Liver (tissue), 9 donors: ENCODE data around the gene BRD1. TPM values are rescaled to one million over a fixed set of nuclear protein-coding genes. Genes with fewer than 3 reads are reported as not detected.
"Not testable (repeated sequence)": the region's sequence is repeated elsewhere in the genome, so short reads cannot be mapped to it uniquely, and the experiment has no call there.

Experiments
- DNase-seq: peaks from one replicate; pipeline ENCODE4 v3.0.0-alpha.2; 2017; ENCODE audit warnings: low spot score
- H3K27ac ChIP-seq, 2 donors: one replicate each; pipeline ENCODE4 v1.7.0; 2013; ENCODE audit warnings: inconsistent platforms in 2 of 2, low read length in 2 of 2, control low read depth in 1 of 2, low read depth in 1 of 2, mild to moderate bottlenecking in 1 of 2
- H3K27me3 ChIP-seq, 4 donors: one replicate each; pipeline versions ENCODE4 v1.6.1 to v1.7.0; 2013; ENCODE audit warnings: low read length in 3 of 4, inconsistent platforms in 1 of 4, mild to moderate bottlenecking in 1 of 4, moderate library complexity in 1 of 4; ENCODE audit not compliant: control insufficient read depth in 4 of 4, insufficient read depth in 4 of 4
- H3K36me3 ChIP-seq, 4 donors: one replicate each; pipeline versions ENCODE4 v1.6.1 to v1.7.0; 2013; ENCODE audit warnings: low read length in 3 of 4, mild to moderate bottlenecking in 3 of 4, low read depth in 1 of 4, moderate library complexity in 1 of 4; ENCODE audit not compliant: control insufficient read depth in 4 of 4, insufficient read depth in 3 of 4
- H3K4me1 ChIP-seq, 4 donors: one replicate each; pipeline versions ENCODE4 v1.6.1 to v1.7.0; 2013; ENCODE audit warnings: low read length in 3 of 4, mild to moderate bottlenecking in 3 of 4, moderate library complexity in 1 of 4; ENCODE audit not compliant: control insufficient read depth in 4 of 4, insufficient read depth in 4 of 4
- H3K4me3 ChIP-seq, 3 donors: one replicate each; pipeline versions ENCODE4 v1.6.1 to v1.7.0; 2013; ENCODE audit warnings: low read length in 3 of 3, control low read depth in 1 of 3, low read depth in 1 of 3, mild to moderate bottlenecking in 1 of 3
- H3K9ac ChIP-seq, 2 donors: one replicate each; pipeline ENCODE4 v1.7.0; 2013; ENCODE audit warnings: low read length in 2 of 2, mild to moderate bottlenecking in 2 of 2, moderate library complexity in 2 of 2, control low read depth in 1 of 2, low read depth in 1 of 2
- H3K9me3 ChIP-seq, 4 donors: one replicate each; pipeline versions ENCODE4 v1.6.1 to v1.7.0; 2013; ENCODE audit warnings: low read length in 3 of 4; ENCODE audit not compliant: control insufficient read depth in 4 of 4
- CTCF ChIP-seq: fragments of 150-350 bp; IDR thresholded peaks from 2 replicates; pipeline ENCODE4 v1.5.1; 2017; ENCODE audit warnings: improper control_type of control experiment, low read depth, low read length; ENCODE audit not compliant: missing input control
- EGR1 ChIP-seq, 2 donors: IDR thresholded peaks; 2 replicates each; pipeline ENCODE4 v1.6.1; 2016 to 2018; ENCODE audit warnings: antibody characterized with exemption in 2 of 2, low read depth in 2 of 2
- FOXA1 ChIP-seq: IDR thresholded peaks from 2 replicates; pipeline ENCODE4 v1.6.1; 2016; ENCODE audit warnings: antibody characterized with exemption
- FOXA2 ChIP-seq: IDR thresholded peaks from 2 replicates; pipeline ENCODE4 v1.6.1; 2016; ENCODE audit warnings: antibody characterized with exemption
- GABPA ChIP-seq, 2 donors: IDR thresholded peaks in 1 of 2; conservative IDR thresholded peaks in 1 of 2; 2 replicates each; pipeline ENCODE4 v1.6.1; 2016; ENCODE audit warnings: antibody characterized with exemption in 2 of 2, mild to moderate bottlenecking in 1 of 2, moderate library complexity in 1 of 2
- HNF4A ChIP-seq, 2 donors: conservative IDR thresholded peaks; 2 replicates each; pipeline ENCODE4 v1.6.1; 2016; ENCODE audit warnings: antibody characterized with exemption in 2 of 2, mild to moderate bottlenecking in 2 of 2
- HNF4G ChIP-seq: IDR thresholded peaks from 2 replicates; pipeline ENCODE4 v1.6.1; 2016; ENCODE audit warnings: antibody characterized with exemption
- JUND ChIP-seq, 2 donors: IDR thresholded peaks; 2 replicates each; pipeline ENCODE4 v1.6.1; 2016; ENCODE audit warnings: antibody characterized with exemption in 2 of 2
- MAX ChIP-seq: IDR thresholded peaks from 2 replicates; pipeline ENCODE4 v1.6.1; 2016; ENCODE audit warnings: antibody characterized with exemption
- NR2F2 ChIP-seq: IDR thresholded peaks from 2 replicates; pipeline ENCODE4 v1.6.1; 2016; ENCODE audit warnings: antibody characterized with exemption
- RAD21 ChIP-seq, 2 donors: IDR thresholded peaks; 2 replicates each; pipeline ENCODE4 v1.6.1; 2016; ENCODE audit warnings: antibody characterized with exemption in 2 of 2, mild to moderate bottlenecking in 2 of 2
- RXRA ChIP-seq, 2 donors: IDR thresholded peaks; 2 replicates each; pipeline ENCODE4 v1.6.1; 2017 to 2018; ENCODE audit warnings: antibody characterized with exemption in 2 of 2, mild to moderate bottlenecking in 1 of 2
- SP1 ChIP-seq: IDR thresholded peaks from 2 replicates; pipeline ENCODE4 v1.6.1; 2018; ENCODE audit warnings: antibody characterized with exemption, mild to moderate bottlenecking
- TAF1 ChIP-seq: conservative IDR thresholded peaks from 2 replicates; pipeline ENCODE4 v1.6.1; 2016; ENCODE audit warnings: antibody characterized with exemption, mild to moderate bottlenecking
- YY1 ChIP-seq: IDR thresholded peaks from 2 replicates; pipeline ENCODE4 v1.6.1; 2016; ENCODE audit warnings: antibody characterized with exemption, mild to moderate bottlenecking
- ZBTB33 ChIP-seq: IDR thresholded peaks from 2 replicates; pipeline ENCODE4 v1.6.1; 2016; ENCODE audit warnings: antibody characterized with exemption
- WGBS: extraction: QIAGEN DNeasy Blood & Tissue Kit; methylation state at CpG from one replicate; pipeline ENCODE4 v1.1.7; 2013; 5-methylcytosine and 5-hydroxymethylcytosine counted together
- polyA plus RNA-seq, 2 donors: library from polyadenylated mRNA; stranded (reverse) in 1 of 2; unstranded in 1 of 2; fragments of 200-250 nt in 1 of 2; fragments of >200 nt in 1 of 2; fragmentation: Nextera tagmentation in 1 of 2; extraction: Ambion mirVana in 1 of 2; gene quantifications; one replicate each; pipeline versions ENCODE4 v1.2.1 to v1.2.3, GENCODE V29; 2013 to 2015
- total RNA-seq, 2 donors: library from RNA; depleted of rRNA; stranded (reverse); fragments of >200 nt; gene quantifications; one replicate each; pipeline ENCODE4 v1.2.3, GENCODE V29; 2014
- TF ChIP-seq, protein P1 (sequence below): IDR thresholded peaks from 2 replicates; pipeline ENCODE4 v1.6.1; 2016; ENCODE audit warnings: antibody characterized with exemption
- TF ChIP-seq, protein P2 (sequence below): IDR thresholded peaks from 2 replicates; pipeline ENCODE4 v1.6.1; 2016; ENCODE audit warnings: antibody characterized with exemption, mild to moderate bottlenecking
- donor health status: healthy.
- donor health status: healthy.
- donor health status: healthy.
- donor health status: healthy.
- donor health status: healthy.

BRD1 gene
- total and polyA plus RNA-seq, 4 donors, result 3.3 to 20.7 (median 11.6) TPM

GRCh38 chr22:49852568-49852897 lies 24.9 kb upstream of the BRD1 start:
- Histone ChIP-seq H3K9ac (peak overlapping the region; percentile 83 to 90), H3K4me1 (peaks cover 16 to 44% (median 24%) of the 10 kb centered on the region in 4 donors), H3K27ac (peak overlapping the region; percentile 98 to 99), H3K4me3 (peak overlapping the region; percentile 56 to 79 (median 59))
- TF ChIP-seq TAF1, result peak; percentile 2
- DNase-seq, H3K9me3 ChIP-seq, H3K27me3 ChIP-seq, H3K36me3 ChIP-seq: not testable (repeated sequence)
- 34% methylated on average over 13 of the region's 13 CpGs for WGBS

- DNase-seq, result no peak
- Histone ChIP-seq H3K4me1 (peaks cover 15 to 44% (median 22%) of the 10 kb centered on the region in 4 donors), H3K9me3 (no peaks in the 10 kb centered on the region), H3K9ac (no peak overlapping the region), H3K27ac (no peak overlapping the region), H3K36me3 (no peaks in the 10 kb centered on the region), H3K27me3 (no peaks in the 10 kb centered on the region), H3K4me3 (no peak overlapping the region)
- 92% methylated on average over 10 of the region's 10 CpGs for WGBS
- TF ChIP-seq RXRA (IDR thresholded peaks at IDR 0.05) (no peak), JUND (IDR thresholded peaks at IDR 0.05) (no peak), NR2F2 (no peak), TAF1 (no peak), HNF4G (no peak), FOXA2 (no peak), ZBTB33 (no peak), EGR1 (IDR thresholded peaks at IDR 0.05; ENCODE audit: low read depth in 2 of 2) (no peak), HNF4A (conservative IDR thresholded peaks at IDR 0.05) (no peak), RAD21 (IDR thresholded peaks at IDR 0.05) (no peak), MAX (no peak), CTCF (no peak), YY1 (no peak), FOXA1 (no peak), GABPA (IDR thresholded peaks at IDR 0.05 in 1 of 2, conservative IDR thresholded peaks at IDR 0.05 in 1 of 2) (no peak), SP1 (no peak)
- TF ChIP-seq, protein P1, sequence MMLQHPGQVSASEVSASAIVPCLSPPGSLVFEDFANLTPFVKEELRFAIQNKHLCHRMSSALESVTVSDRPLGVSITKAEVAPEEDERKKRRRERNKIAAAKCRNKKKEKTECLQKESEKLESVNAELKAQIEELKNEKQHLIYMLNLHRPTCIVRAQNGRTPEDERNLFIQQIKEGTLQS, result no peak
- TF ChIP-seq, protein P2, sequence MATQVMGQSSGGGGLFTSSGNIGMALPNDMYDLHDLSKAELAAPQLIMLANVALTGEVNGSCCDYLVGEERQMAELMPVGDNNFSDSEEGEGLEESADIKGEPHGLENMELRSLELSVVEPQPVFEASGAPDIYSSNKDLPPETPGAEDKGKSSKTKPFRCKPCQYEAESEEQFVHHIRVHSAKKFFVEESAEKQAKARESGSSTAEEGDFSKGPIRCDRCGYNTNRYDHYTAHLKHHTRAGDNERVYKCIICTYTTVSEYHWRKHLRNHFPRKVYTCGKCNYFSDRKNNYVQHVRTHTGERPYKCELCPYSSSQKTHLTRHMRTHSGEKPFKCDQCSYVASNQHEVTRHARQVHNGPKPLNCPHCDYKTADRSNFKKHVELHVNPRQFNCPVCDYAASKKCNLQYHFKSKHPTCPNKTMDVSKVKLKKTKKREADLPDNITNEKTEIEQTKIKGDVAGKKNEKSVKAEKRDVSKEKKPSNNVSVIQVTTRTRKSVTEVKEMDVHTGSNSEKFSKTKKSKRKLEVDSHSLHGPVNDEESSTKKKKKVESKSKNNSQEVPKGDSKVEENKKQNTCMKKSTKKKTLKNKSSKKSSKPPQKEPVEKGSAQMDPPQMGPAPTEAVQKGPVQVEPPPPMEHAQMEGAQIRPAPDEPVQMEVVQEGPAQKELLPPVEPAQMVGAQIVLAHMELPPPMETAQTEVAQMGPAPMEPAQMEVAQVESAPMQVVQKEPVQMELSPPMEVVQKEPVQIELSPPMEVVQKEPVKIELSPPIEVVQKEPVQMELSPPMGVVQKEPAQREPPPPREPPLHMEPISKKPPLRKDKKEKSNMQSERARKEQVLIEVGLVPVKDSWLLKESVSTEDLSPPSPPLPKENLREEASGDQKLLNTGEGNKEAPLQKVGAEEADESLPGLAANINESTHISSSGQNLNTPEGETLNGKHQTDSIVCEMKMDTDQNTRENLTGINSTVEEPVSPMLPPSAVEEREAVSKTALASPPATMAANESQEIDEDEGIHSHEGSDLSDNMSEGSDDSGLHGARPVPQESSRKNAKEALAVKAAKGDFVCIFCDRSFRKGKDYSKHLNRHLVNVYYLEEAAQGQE, result no peak
Observed at GRCh38 chr22:49850959-49851802, 23.5 kb upstream of the BRD1 start.
